Vagina (tissue), 2 donors: ENCODE results near the gene EIF5A.

Source experiments
- CTCF ChIP-seq, 3 experiments: fragments of 450-650 bp in 2 of 3; fragments of 200-600 bp in 1 of 3; sonication (generic) in 1 of 3; IDR thresholded peaks; one replicate each; pipeline ENCODE4 v1.5.1; 2017 to 2019; ENCODE audit warnings: antibody characterized with exemption in 3 of 3, mild to moderate bottlenecking in 2 of 3, moderate library complexity in 2 of 3
- POLR2AphosphoS5 ChIP-seq, 2 donors: sonication (generic); formaldehyde crosslinking; IDR thresholded peaks; one replicate each; pipeline ENCODE4 v1.9.0; 2017; ENCODE audit warnings: antibody characterized with exemption in 2 of 2, mild to moderate bottlenecking in 2 of 2, low read depth in 1 of 2; ENCODE audit not compliant: insufficient read depth in 1 of 2

DNA sequence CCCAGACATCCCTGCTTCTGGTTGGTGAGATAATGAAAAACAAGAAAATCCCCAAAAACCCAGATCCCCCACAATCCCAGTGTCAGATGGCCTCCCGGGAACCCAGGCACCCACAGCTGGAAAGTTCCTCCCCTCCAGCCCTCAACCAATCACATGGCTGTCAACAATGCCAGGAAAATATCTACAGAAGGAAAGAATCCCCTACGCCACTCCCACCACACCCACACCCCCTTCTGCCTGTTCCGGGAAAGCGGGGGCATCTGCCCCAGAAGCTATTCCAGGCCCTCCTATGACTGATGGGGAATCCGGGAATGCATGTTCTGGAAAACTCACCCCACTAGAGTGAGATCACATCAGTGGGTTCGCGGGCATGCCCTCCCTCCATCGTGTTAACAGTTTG, 49.3 kb downstream of the EIF5A start:
- TF ChIP-seq CTCF (IDR thresholded peaks at IDR 0.05) (no peak), POLR2AphosphoS5 (IDR thresholded peaks at IDR 0.05; ENCODE audit: insufficient read depth in 1 of 2, low read depth in 1 of 2) (no peak)
